Sigmoid colon (tissue), 4 donors: ENCODE data around the gene EPB41L4B.

ENCODE experiments used
- CTCF ChIP-seq, 4 experiments: fragments of 450-650 bp in 3 of 4; fragments of 200-600 bp in 1 of 4; IDR thresholded peaks; one replicate each; pipeline ENCODE4 v1.5.1; 2016 to 2019; ENCODE audit warnings: antibody characterized with exemption in 4 of 4, mild to moderate bottlenecking in 3 of 4, moderate library complexity in 2 of 4
- EP300 ChIP-seq, 4 donors: sonication (generic); formaldehyde crosslinking; IDR thresholded peaks; one replicate each; pipeline ENCODE4 v1.6.1; 2017; ENCODE audit warnings: antibody characterized with exemption in 4 of 4
- POLR2A ChIP-seq, 2 donors: fragments of 450-650 bp; IDR thresholded peaks; one replicate each; pipeline ENCODE4 v1.6.1; 2016; ENCODE audit warnings: antibody characterized with exemption in 2 of 2, mild to moderate bottlenecking in 2 of 2, moderate library complexity in 2 of 2
- POLR2AphosphoS5 ChIP-seq, 4 donors: sonication (generic); formaldehyde crosslinking; IDR thresholded peaks; one replicate each; pipeline ENCODE4 v1.6.1; 2017; ENCODE audit warnings: antibody characterized with exemption in 4 of 4

- TF ChIP-seq CTCF (IDR thresholded peaks at IDR 0.05) = no peak
- TF ChIP-seq POLR2A (IDR thresholded peaks at IDR 0.05) = no peak
- no peak for TF ChIP-seq POLR2AphosphoS5 (IDR thresholded peaks at IDR 0.05)
- no peak for TF ChIP-seq EP300 (IDR thresholded peaks at IDR 0.05)
Observed at GRCh38 chr9:109307380-109308240, 13.2 kb downstream of the EPB41L4B start.
